Loucy (cell line): ENCODE data around the gene HYCC1.

Experiments used
- H2AFZ ChIP-seq: fragments of 200-600 bp; sonication (generic); 2 replicates; pipeline ENCODE4 v1.6.0; 2016; ENCODE audit warnings: antibody characterized with exemption, mild to moderate bottlenecking, low read length, moderate library complexity
- H3F3A ChIP-seq: fragments of 200-600 bp; 2 replicates; pipeline ENCODE4 v1.6.0; 2016; ENCODE audit warnings: antibody characterized with exemption, low read depth, mild to moderate bottlenecking
- H3K27me3 ChIP-seq: fragments of 200-600 bp; sonication (generic); 2 replicates; pipeline ENCODE4 v1.6.1; 2014; ENCODE audit warnings: low read length, mild to moderate bottlenecking; ENCODE audit not compliant: insufficient read depth, poor library complexity, severe bottlenecking
- H3K36me3 ChIP-seq: fragments of 200-600 bp; sonication (generic); 2 replicates; pipeline ENCODE4 v1.6.1; 2016; ENCODE audit warnings: low read length; ENCODE audit not compliant: insufficient read depth
- H3K4me1 ChIP-seq: fragments of 200-600 bp; sonication (generic); 2 replicates; pipeline ENCODE4 v1.5.1; 2014; ENCODE audit warnings: low read length, mild to moderate bottlenecking; ENCODE audit not compliant: insufficient read depth, poor library complexity, severe bottlenecking
- H3K4me2 ChIP-seq: fragments of 200-600 bp; sonication (generic); 2 replicates; pipeline ENCODE4 v1.6.0; 2014; ENCODE audit warnings: antibody characterized with exemption, low read length, low read depth, mild to moderate bottlenecking; ENCODE audit not compliant: poor library complexity, severe bottlenecking
- H3K4me3 ChIP-seq: fragments of 200-600 bp; sonication (generic); 2 replicates; pipeline ENCODE4 v1.5.1; 2014; ENCODE audit warnings: low read length, mild to moderate bottlenecking, mixed read lengths; ENCODE audit not compliant: poor library complexity, severe bottlenecking
- H3K79me2 ChIP-seq: fragments of 200-600 bp; sonication (generic); 2 replicates; pipeline ENCODE4 v1.6.1; 2014; ENCODE audit warnings: low read length; ENCODE audit not compliant: insufficient read depth
- H3K9ac ChIP-seq: fragments of 200-600 bp; sonication (generic); 2 replicates; pipeline ENCODE4 v1.6.0; 2014; ENCODE audit warnings: mild to moderate bottlenecking, low read depth, low read length, moderate library complexity; ENCODE audit not compliant: poor library complexity, severe bottlenecking
- H3K9me2 ChIP-seq: fragments of 200-600 bp; sonication (generic); replicated peaks from 2 replicates; pipeline ENCODE4 v1.6.1; 2016; ENCODE audit warnings: low read depth, low read length, mixed read lengths
- H3K9me3 ChIP-seq: fragments of 200-600 bp; sonication (generic); 2 replicates; pipeline ENCODE4 v1.6.1; 2014; ENCODE audit warnings: mild to moderate bottlenecking, antibody characterized with exemption, low read length, low read depth; ENCODE audit not compliant: insufficient read depth
- H4K20me1 ChIP-seq: fragments of 200-600 bp; sonication (generic); 2 replicates; pipeline ENCODE4 v1.6.0; 2014; ENCODE audit warnings: antibody characterized with exemption, low read length, mild to moderate bottlenecking; ENCODE audit not compliant: insufficient read depth, poor library complexity, severe bottlenecking
- EZH2phosphoT487 ChIP-seq: fragments of 200-600 bp; IDR thresholded peaks from 2 replicates; pipeline ENCODE4 v1.6.1; 2018; ENCODE audit warnings: antibody characterized with exemption, mild to moderate bottlenecking, moderate library complexity, borderline replicate concordance
- TF ChIP-seq, protein P1 (sequence below): fragments of 200-600 bp; sonication (generic); conservative IDR thresholded peaks from 2 replicates; pipeline ENCODE4 v1.5.1; 2014; ENCODE audit warnings: mild to moderate bottlenecking, antibody characterized with exemption, low read length

HYCC1 gene

DNA sequence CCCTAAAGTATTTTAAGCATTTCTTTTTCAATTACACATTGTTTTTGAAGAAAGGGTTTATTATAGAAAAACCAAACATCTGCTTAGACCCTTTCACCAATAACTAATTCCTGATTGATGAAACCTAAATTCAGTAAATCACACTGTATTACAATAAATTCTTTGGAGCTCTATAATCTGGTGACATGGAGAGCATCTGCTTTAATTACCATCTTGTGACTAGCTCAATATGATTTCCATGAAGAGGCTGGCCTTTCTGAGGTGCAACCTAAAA is 9.7 kb downstream of the HYCC1 start:
- no peak overlapping the region for H3K9ac ChIP-seq
- no peak overlapping the region for H3K4me2 ChIP-seq
- H3K36me3 ChIP-seq, result no peaks in the 10 kb centered on the region
- H3K79me2 ChIP-seq, result peaks cover 94% of the 10 kb centered on the region
- no peak overlapping the region for H2AFZ ChIP-seq
- no peaks in the 10 kb centered on the region for H3K9me3 ChIP-seq
- H3F3A ChIP-seq, result no peaks in the 10 kb centered on the region
- peaks cover 19% of the 10 kb centered on the region for H4K20me1 ChIP-seq
- peaks cover 43% of the 10 kb centered on the region for H3K4me1 ChIP-seq
- no peak for TF ChIP-seq EZH2phosphoT487
- TF ChIP-seq, protein P1, sequence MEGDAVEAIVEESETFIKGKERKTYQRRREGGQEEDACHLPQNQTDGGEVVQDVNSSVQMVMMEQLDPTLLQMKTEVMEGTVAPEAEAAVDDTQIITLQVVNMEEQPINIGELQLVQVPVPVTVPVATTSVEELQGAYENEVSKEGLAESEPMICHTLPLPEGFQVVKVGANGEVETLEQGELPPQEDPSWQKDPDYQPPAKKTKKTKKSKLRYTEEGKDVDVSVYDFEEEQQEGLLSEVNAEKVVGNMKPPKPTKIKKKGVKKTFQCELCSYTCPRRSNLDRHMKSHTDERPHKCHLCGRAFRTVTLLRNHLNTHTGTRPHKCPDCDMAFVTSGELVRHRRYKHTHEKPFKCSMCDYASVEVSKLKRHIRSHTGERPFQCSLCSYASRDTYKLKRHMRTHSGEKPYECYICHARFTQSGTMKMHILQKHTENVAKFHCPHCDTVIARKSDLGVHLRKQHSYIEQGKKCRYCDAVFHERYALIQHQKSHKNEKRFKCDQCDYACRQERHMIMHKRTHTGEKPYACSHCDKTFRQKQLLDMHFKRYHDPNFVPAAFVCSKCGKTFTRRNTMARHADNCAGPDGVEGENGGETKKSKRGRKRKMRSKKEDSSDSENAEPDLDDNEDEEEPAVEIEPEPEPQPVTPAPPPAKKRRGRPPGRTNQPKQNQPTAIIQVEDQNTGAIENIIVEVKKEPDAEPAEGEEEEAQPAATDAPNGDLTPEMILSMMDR, result no peak
- no peaks in the 10 kb centered on the region for H3K27me3 ChIP-seq
- no peaks in the 10 kb centered on the region for H3K9me2 ChIP-seq
- no peak overlapping the region for H3K4me3 ChIP-seq

DNA sequence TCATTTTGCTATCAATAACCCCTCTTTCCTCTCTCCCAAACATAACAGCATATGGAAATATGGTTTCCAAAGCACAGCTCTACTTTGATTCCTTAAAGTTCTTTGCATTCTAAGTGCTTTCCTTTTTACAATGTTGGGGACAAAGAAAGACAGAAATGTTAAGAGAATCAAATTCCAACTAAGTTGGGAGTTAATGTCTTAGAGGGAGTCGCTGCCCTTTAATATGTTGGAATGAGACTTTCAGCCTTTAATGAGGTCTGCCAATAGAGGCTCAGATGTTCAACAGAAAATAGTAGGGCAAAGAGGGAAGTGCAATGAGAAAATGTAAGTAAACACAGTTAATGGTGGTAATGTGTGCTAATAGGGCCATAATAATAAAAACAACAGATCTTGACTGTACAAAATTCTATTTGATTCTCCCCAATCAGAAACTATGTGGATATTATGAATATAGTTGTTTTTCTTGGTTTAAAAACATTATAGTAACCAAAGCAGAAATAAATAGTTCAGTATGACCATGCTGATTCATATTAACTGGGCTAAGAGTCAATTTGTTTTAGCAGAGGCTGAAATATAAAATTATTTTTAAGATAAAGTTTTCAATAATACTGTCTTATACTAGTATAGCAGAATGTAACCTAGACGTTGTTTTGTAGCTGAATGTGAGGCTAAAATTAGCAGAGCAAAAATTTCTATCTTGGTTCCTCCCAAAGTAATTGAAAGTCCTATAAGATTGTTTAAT is 10.3 kb downstream of the HYCC1 start:
- peaks cover 42% of the 10 kb centered on the region for H3K4me1 ChIP-seq

DNA sequence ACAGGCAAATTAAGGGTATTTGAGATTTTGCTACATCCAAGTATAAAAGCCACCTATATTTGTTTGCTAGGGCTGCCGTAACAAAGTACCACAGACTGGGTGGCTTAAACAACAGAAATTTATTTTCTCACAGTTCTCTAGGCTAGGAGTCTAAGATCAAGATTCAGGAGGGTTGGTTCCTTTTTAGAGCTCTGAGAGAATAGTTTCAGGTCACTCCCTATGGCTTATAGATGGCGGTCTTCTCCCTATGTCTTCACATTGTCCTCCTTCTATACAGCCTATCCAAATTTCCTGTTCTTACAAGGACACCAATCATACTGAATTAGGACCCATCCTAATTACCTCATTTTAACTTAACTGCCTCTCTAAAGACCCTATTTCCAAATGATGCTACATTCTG is 11.2 kb downstream of the HYCC1 start:
- H3K9me2 ChIP-seq, result no peaks in the 10 kb centered on the region
- H3K36me3 ChIP-seq, result no peaks in the 10 kb centered on the region
- no peak overlapping the region for H3K4me3 ChIP-seq
- H3K4me1 ChIP-seq, result peaks cover 36% of the 10 kb centered on the region
- H2AFZ ChIP-seq, result no peak overlapping the region
- H3K27me3 ChIP-seq, result no peaks in the 10 kb centered on the region
- peaks cover 92% of the 10 kb centered on the region for H3K79me2 ChIP-seq
- no peaks in the 10 kb centered on the region for H3F3A ChIP-seq
- no peak overlapping the region for H3K4me2 ChIP-seq
- peaks cover 9% of the 10 kb centered on the region for H4K20me1 ChIP-seq
- TF ChIP-seq, protein P1, result no peak
- TF ChIP-seq EZH2phosphoT487, result no peak
- H3K9ac ChIP-seq, result no peak overlapping the region
- H3K9me3 ChIP-seq, result no peaks in the 10 kb centered on the region

More for the DNA sequence above, 10.3 kb downstream of the HYCC1 start:
- Histone ChIP-seq H3K79me2 (peaks cover 93% of the 10 kb centered on the region), H3K4me2 (no peak overlapping the region), H3K36me3 (no peaks in the 10 kb centered on the region), H3F3A (no peaks in the 10 kb centered on the region), H2AFZ (no peak overlapping the region), H3K9me2 (no peaks in the 10 kb centered on the region), H3K27me3 (no peaks in the 10 kb centered on the region), H3K4me3 (no peak overlapping the region), H3K9me3 (no peaks in the 10 kb centered on the region), H3K9ac (no peak overlapping the region), H4K20me1 (peaks cover 14% of the 10 kb centered on the region)
- TF ChIP-seq, protein P1, result no peak
- no peak for TF ChIP-seq EZH2phosphoT487
